HG03064 (cell line): Measurements from ENCODE around the gene REG3G.
"Not testable (repeated sequence)": the region's sequence is repeated elsewhere in the genome, so short reads cannot be mapped to it uniquely, and the experiment has no call there.

ENCODE experiments used
- ATAC-seq: cut with Tn5 transposase; IDR thresholded peaks from one replicate; pipeline ENCODE4 v1.9.1; 2021; ENCODE audit warnings: low read depth; ENCODE audit not compliant: unreplicated experiment

Gene REG3G

DNA sequence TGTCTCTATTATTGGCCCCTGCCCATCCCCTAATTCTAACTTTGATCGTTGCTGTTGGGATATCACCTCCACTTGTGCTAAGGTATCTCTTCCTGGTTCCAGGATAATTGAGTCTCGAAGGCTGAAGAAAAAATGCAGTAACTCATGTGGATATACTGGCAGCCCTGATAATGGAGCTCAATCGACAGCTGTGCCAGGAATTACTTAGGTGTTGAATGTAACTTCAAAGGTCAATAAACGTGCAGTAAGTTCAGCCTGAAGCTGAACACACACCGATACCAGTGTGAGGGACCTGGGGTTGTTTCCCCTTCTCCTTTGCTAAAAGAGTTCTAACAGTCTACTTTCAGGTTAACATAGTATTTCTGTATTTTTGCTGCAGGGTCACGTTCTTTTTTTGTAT is 11.9 kb upstream of the REG3G start:
- no peak for ATAC-seq

DNA sequence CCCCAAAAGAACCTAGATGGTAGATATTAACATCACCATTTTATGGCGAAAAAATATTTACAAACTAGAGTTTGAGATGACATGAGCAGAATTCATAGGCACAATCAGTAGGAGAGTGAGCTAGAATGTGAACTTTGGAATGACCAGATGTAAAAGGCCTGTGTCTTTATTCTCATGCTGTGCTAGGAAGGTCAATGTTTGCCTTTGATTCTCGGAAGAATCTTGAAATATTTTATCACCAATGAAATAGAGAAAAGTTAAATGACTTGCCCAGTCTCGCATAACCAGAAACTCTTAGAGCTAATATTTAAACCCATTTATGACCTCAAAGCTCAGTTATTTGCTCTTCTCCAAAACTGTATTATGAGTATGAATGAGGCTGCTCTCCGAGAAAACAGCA is 9.2 kb upstream of the REG3G start:
- no peak for ATAC-seq

DNA sequence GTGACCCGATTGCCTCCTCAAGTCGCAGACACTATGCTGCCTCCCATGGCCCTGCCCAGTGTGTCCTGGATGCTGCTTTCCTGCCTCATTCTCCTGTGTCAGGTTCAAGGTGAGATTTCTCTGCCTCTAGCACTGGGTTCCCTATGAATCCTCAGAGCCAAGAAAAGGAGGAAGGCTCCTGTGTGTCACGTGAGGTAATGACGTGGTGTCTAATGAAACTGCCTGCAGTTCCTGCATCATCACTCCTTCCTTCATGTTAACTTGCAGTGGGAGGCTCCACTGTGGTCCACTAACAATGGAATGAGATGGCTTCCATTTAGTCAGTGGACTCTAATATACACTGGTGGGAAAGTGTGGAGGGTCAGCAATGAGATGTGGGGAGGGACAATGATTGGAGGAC is 559 bp downstream of the REG3G start:
- no peak for ATAC-seq

DNA sequence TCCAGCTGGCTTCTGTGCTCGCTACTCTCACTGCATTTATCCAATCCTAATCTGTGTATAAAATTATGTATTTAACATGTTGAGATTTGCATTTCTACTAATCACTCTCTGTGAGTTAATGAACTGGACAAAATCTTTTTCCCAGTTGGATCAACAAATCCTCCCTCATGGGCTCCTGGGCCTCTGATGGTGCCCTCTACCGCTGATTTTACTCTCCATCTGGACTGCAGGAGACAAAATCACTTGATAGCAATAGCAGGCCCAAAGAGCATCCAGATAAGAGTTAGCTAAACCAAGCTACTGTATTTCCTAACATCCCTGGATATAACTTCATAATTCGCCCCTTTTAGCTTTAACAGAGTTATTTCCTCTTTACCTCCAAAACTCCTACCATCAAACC is 14.4 kb downstream of the REG3G start:
- ATAC-seq = no peak

DNA sequence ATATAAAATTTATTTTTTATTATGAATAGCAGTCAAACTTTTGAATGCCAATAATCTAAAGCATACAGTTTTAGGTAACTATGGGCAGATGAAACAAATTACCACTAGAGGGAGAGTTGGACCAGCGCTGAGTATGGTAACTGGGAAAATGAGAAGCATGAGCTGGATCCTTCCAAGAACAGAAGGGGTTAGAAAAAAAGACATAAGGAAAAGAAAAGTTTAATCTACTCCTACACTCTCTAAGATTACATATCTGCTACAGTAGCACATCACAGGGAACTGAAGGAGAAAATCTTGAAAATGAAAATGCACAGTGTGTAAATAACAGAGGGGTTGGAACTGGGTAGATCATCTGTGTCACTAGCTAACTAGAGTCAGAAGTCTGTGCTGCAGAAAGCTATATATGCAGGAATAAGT is 15.5 kb downstream of the REG3G start:
- ATAC-seq = no peak

DNA sequence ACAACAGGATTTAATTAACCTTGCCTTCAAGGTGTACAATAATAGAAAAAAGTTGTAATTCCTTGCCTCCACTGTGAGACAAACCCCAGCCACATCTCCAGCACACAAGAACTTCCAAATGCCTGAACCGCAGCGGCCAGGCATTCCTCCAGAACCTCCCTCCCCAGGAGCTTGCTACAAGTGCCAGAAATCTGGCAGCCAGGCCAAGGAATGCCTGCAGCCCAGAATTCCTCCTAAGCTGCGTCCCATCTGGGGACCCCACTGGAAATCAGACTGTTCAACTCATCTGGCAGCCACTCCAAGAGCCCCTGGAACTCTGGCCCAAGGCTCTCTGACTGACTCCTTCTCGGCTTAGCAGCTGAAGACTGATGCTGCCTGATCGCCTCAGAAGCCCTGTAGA is 28.0 kb downstream of the REG3G start:
- ATAC-seq = not testable (repeated sequence)

DNA sequence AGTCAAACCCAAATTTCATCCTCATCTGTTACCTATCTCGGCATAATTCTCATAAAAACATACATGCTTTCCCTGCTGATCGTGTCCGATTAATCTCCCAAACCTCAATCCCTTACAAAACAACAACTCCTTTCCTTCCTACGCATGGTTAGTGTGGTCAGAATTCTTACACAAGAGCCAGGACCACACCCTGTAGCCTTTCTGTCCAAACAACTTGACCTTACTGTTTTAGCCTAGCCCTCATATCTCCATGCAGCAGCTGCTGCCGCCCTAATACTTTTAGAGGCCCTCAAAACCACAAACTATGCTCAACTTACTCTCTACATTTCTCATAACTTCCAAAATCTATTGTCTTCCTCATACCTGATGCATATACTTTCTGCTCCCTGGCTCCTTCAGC is 29.3 kb downstream of the REG3G start:
- not testable (repeated sequence) for ATAC-seq

DNA sequence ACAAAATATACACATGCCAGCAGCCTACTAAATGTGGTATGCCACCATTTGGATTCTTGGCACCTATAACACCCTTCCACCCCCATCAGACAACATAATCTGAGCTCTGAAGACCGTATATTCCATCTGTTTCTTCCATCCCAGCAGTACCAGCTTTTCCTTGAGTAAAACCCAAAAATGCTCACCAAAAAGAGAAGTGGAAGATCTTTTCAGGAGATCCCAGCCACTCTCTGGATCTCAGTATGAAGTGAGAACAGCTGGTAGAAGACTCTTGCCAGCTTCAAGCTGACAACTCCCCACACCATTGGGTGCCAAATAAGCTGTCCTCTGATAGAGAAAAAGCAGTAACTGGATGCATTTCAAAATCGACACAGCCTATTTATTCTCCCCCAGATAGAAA is 39.7 kb downstream of the REG3G start:
- ATAC-seq = no peak

DNA sequence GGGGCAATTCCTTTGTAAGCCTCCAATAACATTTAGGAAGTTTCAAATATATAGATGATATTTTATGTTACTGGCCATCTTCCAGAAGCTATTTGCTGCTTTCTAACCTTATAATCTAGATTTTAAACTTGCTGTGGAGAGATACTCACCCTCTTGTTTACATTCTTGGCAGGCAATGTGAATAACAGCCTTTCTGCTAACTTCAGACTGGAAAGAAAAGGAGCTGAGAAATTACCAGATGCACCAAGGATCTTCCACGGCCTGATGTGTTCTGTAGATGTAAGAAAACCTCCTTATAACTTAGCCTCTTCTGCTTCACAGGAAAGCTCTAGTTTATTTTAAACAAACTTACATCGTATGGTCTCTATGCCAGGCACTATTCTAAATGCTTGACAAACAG is 45.6 kb downstream of the REG3G start:
- ATAC-seq = no peak
